Measurements from ENCODE around the gene SLC5A5.

Gene SLC5A5

DNA sequence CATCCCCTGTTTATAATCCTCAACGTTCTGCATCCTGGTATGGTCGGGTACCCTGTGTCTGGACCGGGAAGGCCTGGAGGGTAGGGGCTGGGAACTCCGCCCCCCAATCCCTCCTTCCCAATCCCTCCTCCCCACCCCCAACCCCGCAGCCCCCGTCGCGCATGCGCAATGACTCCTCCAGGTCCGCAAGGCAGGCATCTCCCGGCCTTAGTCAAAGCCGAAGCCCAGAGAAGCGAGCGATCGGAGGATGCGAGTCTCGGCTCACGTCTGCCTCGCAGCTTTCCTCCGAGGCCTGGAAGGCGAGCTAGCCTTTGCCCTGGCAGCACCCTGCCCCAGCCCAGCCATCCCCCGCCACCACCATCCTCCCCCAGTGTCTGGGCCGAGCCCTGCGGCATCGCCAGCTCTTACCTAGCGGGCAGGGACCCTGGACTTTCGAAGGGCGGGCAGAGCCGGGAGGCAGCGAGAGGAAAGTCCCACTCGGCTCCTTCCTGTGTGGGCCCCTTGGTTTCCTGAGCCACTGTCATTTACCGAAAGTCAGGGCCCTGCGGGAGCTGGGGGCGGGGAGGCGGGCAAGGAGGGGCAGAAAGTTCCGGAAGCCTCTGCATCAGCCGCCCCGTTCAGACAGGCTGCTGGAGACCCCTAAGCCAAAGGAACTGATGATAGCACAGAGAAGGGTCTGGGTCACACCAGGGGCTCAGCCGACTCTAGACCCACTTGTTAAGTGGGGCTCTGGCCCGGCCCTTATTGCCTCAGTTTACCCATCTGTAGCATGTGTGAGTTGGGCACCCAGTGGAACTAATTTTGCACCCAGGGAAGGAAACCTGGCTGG is 24.0 kb upstream of the SLC5A5 start, which contains the start of gene JAK3:
Gene JAK3 (minus strand): TSS at position 445 of the 829 bp plus-strand sequence. CDS start 3,565 bp downstream, outside the sequence.
- peak; percentile 77 for DNase-seq

DNA sequence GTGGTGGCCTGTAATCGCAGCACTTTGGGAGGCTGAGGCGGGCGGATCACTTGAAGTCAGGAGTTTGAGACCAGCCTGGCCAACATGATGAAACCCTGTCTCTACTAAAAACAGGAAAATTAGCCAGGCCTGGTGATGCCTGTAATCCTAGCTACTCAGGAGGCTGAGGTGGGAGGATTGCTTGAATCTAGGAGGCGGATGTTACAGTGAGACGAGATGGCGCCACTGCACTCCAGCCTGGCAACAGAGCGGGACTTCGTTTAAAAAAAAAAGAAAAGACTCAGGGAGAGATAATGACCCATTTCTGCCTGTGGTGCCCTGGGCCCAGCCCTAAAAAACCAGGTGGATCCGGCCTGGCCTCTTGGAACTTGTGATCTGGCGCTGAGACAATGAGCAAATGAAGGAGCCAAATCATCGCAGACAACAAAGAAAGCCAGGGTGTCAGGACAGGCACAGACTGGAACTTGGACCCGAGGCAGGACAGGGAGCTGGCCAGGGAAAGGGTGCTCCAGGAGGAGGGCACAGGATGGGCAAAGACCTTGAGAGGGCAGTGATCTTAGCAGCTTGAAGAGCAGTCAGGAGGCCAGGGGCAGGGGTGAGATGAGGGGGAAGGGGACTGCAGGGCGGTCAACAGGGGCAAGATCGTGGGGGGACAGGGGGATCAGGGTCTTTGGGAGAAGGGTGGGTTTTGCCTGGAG is 23.0 kb upstream of the SLC5A5 start:
- DNase-seq, result no peak

DNA sequence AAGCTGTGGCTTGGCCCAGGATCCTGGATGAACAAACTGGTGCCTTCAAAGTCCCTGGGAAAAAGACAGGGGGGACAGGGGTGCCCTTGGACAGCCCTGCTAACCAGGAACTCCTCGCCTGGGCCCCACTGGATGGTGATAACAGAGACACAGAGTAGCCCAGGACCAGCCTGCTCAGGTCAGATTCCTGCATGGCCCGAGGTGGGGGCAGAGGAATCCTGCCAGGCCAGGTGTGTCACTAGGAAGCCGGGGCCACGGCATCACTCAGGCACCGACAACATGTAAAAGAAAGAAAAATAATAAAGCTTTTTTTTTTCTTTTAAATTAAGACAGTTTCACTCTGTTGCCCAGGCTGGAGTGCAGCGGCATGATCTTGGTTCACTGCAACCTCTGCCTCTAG is 17.7 kb upstream of the SLC5A5 start:
- no peak for DNase-seq

DNA sequence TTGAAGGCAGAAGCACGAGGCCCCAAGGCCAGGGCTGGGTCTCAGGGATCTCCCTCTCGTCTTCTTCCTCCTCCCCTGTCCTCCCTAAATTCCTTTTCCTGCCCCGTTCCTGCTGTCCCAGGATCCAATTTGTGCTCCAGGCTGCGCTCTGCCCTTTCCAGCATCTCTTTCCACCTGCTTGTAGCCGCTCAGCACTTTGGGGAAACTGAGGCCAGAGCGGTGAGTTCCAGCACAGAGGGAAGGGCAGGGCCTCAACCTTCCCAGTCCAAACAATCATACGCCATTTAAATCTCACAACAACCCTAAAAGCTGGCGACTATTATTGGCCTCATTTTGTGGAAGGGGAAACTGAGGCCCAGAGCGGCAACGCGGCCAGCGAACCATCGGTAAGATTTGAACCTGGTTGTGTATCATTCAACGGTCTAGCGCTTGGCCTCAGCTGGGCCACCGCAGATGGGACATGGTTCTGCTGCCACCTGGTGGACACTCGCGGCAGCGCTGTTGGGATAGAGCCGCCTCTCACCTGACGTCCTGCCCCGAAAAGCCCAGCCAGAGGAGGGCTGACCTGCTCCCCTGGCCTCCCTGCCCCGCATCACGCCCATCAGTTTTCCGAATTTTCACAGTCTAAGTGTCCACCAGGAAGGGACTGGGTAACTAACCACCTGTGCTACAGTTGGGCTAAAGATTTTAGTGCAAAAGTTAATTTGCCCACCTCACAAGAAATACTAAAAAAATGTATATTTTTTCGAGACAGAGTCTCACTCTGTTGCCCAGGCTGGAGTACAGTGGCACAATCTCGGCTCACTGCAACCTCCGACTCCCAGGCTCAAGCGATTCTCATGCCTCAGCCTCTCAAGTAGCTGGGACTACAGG is 16.2 kb upstream of the SLC5A5 start:
- peak; percentile 59 for DNase-seq

DNA sequence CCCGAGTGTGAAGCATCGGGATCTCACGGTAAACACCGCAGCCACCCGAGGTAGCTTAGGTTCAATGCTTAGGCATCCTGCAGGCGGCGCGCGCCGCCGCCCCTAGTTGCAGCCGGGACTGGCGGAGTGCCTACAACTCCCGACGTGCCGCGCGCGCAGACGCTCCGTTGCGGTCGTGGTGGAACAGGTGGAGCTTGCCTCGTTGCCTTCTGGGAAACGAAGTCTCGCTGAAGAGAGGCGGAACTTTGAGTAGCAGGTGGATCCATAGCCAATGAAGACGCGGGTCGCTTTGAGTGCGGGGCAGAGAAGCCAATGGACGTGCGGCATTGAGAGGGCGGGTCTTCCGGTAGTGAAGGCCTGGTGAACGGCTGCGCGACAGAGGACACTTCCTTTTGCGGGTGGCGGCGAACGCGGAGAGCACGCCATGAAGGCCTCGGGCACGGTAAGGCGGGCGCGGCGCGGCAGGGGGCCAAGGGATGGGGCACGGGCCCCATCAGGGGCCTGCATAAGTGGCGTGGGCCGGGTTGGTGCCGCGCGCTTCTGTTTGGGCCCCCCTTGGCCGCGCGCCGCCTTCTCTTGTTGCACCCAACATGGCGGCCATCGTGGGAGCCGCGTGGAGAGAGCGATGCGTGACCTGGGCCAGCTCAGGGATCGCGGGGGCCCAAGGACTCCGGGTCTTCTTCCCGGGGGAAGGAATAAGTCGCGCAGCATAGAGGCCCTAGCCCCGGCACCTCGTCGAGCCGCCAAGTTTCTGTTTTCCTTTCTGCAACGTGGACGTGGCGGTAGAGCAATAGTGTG is 12.0 kb upstream of the SLC5A5 start, which contains the start of gene RPL18A:
Gene RPL18A (plus strand): TSS at position 378 of the 798 bp plus-strand sequence. CDS start 47 bp downstream, at position 425.
- peak; percentile 100 for DNase-seq

DNA sequence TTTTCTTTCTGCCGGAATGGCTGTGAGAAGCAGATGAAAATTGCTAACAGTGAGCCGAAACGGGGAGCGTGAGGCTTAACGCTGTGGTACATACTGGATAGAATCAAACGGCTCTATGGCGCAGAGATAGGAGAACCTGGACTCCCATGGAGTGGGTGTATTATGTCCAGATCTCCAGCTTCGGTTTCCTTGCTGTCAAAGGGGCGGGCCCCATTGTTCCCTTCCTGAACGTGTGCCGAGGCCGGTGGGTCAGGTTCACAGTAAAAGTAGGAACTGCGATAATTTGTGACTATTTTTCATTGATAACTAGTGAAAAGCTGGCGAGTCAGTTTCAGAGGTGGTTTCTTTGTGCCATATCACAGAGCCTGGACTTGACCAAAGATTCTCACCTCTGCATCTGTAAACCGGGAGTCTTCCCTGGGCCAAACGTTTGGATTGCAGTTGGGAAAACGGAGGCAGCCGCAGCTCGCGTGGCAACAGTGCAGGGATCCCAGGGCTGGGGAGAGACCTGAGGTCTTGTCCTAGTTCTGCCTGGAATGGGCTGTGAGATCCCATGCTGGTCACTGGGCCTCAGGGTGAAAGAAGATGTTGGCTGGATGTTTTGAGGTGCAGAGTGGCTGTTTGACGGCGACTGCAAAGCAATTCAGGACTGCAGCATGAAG is 11.3 kb upstream of the SLC5A5 start:
- DNase-seq, result no peak

DNA sequence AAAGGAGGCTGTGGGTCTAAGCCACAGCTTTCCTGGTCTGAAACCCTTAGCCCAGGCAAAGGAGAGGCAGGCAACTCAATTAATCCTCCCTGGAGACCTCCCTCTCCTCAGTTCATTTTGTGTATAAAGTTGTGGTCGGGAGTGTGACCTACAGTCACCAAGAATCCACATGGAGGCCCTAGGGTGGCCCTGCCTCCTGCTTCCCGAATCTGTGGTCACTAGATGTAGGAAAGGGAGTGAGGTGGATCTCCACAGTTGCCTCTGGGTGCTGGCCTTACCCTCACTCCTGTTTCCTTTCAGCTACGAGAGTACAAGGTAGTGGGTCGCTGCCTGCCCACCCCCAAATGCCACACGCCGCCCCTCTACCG is 10.8 kb upstream of the SLC5A5 start:
- peak; percentile 29 for DNase-seq

DNA sequence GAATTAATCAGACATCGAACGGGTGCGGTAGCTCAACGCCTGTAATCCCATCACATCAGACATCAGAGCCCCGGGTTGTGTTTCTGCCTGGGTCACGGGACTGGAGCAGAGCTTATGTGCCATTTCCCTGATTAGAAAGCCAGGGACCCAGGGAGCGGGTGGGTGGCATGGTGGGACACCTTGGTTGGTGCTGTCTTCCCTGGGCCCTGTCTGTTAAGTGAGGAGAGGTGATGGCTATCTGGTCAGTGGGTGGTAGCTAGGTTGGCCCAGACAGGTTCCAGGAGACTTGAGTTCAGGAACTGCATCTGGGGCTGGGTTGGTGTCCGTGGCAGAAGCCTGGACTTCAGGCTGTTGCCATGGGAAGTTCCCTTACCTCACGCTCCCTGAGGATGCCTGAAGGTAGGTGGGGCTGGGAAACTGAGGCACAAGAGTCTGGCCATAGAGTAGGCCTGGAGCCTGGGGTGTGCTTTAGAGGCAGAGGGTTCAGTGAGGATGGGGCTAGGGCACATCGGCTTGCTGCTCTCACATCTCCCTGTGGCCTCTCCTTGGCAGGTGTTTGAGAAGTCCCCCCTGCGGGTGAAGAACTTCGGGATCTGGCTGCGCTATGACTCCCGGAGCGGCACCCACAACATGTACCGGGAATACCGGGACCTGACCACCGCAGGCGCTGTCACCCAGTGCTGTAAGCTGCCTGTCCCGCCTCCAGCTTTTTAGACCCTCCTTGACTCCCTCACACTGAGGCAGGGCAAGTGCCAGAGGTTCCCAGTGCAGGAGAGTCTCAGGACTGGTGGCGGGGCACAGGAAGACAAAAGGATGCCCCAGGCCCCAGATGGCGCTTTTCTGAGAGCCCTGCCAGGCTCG is 10.0 kb upstream of the SLC5A5 start:
- no peak for DNase-seq

DNA sequence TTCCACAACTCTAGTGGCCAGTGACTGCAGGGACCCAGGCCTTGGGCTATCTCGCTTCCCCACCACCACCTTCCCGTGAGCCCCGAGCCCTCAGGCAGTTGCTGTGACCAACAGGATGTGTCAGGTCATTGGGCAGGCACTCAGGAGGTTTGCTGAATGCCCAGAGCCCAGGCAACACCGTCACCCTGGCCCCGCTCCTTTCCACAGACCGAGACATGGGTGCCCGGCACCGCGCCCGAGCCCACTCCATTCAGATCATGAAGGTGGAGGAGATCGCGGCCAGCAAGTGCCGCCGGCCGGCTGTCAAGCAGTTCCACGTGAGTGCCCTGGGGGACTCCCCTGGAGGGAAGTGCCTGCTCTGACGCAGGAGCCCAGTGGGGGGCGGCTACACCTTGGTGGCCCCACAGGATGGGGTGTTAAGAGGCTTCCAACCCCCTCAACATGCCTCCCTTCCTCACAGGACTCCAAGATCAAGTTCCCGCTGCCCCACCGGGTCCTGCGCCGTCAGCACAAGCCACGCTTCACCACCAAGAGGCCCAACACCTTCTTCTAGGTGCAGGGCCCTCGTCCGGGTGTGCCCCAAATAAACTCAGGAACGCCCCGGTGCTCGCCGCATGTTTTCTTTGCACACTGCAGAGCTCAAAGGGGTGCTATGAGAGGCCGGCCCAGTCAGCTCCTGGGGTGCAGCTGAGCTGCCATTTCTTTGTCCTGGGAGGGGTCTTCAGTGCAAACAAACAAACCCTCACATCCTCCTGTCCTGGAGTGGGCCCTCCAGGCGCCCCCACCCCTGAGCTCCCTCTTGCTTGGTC is 8.8 kb upstream of the SLC5A5 start:
- no peak for DNase-seq

DNA sequence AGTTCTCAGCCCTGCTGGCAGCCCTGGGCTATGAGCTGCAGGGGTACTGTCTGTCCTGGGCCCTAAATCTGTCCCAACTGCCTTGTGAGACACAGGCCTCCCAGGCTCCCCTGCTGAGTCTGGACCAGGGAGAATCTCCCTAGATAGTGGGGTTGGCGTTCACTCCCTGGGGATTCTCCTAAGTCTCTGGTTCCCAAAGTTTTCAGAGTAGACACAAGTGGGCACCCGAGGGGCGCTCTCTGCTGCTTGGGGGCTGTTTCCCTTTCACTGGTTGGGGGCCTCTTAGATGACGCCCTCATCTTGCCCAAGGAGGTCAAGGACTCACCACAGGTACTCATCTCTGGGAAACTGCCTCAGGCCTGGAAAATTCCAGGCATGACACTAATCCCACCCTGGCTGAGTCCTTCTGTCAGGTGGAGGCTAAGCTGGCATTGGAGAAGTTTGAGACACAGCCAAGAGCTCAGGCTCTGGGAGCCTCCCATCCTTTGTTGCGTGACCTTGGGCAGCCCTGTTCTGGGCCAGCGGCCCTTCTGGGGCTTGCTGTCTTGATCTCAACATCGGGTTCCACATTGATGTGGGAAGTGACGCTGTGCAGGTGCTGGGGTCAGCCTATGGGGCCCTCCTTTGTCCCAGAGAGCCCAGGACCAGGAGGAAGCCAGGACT is 8.1 kb upstream of the SLC5A5 start:
- DNase-seq, result no peak

DNA sequence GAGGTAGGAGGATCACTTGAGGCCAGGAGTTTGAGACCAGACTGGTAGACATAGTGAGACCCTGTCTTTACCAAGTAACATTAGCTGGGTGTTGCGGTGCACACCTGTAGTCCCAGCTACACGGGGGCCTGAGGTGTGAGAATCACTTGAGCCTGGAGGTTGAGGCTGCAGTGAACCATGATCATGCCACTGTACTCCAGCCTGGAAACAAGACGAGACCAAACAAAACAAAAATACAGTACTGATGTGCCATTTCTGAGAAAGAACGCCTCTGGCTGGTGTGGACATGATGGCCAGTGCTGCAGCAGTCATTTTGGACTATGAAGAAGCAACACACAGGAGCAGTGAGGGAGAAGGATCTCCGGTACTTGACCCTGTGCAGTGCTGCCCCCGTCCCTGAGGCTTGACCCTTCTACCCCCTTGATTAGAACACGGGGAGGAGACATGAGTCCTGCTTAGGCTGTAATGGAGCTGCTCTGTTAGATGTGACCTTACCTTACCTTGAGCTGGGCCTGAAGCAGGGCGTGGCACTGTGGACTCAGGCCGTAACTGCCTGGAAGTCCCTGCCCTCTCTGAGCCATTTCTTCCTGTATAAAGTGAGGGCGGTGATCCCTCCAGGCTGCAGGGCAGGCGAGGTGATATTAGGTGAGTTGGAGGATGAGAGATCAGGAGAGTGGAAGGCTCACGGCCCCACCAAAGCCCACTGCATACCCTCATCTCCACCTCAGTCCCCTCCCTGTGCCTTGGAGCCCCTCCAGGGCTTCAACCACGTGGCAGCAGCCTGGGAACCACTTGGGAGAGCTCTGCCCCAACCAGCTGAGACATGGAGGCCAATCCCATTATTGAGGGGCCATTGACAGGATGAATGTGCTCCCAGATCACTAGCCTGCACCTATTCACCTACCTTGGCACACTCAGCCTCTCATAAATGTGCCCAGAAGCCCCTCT is 6.1 kb upstream of the SLC5A5 start:
- DNase-seq, result no peak

DNA sequence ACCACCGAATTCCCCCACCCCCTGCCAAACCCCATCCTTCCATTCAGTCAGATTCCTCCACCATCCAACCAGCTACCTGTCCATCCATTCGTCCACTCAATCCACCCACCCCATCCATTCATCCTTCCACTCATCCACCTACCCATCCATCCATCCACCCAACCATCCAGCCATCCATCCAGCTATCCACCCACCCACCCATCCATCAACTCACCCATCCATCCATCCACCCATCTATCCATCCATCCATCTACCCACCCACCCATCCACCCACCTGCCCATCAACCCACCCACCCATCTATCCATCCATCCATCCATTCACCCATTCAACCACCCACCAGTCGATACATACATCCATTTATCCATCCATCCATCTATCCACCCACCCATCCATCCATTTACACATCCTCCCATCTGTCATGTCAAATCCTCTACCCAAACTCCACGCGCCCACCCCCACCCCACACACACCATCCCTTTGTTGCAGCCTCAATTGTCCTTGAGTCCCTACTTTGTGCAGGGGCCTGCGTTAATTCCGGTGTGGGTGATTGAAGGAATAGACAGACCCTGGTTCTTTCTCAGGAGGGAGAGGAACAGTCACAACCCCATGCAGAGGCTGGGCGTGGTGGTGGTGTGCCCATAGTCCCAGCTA is 5.3 kb upstream of the SLC5A5 start:
- no peak for DNase-seq

DNA sequence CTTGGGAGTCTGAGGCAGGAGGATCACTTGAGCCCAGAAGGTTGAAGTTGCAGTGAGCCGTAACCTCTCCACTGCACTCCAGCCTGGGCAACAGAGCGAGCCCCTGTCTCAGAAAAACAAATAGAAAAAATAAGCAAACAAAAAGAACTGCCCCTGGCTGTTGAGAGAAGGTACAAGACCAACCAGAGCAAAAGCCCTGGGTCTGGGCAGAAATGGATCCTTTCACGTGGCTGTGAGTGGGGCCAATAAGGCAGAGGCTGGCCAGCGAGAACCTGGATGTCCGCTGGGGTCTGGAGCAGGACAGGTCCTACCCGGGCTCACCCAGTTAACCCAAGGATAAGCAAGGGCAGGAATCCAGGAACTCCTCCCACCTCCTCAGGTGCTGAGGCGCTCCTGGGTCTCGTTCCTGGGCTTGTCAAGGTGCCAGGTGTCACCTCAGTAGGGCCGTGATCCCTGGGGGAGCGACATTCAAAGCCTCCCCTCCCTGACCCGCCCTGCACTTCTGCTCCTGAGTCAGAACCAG is 4.7 kb upstream of the SLC5A5 start:
- DNase-seq, result no peak

DNA sequence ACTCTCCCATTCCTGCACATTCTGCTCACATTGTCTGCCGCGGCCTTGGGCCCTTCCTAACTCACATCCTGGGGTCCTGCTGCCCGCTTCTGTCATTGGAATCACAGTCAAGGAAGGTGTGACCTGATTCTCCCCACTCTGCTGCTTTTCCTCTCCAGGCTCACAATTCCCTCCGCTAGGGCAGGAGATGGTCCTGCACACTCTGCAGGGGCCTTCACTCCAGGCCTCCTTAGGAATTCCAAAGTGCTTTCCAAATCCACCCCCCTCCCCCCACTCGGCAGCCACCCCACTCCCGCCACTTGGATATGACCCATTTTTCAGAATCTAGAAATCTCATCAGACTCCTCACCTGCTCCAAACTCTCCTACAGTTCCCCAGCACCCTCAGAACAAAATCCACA is 3.1 kb upstream of the SLC5A5 start:
- no peak for DNase-seq

DNA sequence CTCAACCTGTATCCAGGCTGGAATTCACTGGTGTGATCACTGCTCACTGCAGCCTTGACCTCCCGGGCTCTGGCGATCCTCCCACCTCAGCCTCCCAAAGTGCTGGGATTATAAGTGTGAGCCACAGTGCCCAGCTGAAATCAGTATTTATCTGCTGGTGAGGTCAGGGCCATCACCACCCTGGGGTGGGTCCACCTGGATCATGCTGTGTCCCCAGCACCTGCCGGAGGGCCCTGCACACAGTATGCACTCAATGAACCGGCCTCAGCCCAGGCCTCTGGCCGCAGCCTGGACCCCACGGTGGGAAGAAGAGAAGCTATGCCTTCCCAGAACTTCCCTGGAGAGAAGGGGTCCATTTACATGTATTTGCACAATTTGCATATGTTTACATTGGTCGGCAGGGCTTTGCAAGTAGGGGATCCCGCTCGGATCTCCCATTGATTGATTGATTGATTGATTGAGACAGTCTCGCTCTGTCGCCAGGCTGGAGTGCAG is 2.6 kb upstream of the SLC5A5 start:
- DNase-seq, result no peak

DNA sequence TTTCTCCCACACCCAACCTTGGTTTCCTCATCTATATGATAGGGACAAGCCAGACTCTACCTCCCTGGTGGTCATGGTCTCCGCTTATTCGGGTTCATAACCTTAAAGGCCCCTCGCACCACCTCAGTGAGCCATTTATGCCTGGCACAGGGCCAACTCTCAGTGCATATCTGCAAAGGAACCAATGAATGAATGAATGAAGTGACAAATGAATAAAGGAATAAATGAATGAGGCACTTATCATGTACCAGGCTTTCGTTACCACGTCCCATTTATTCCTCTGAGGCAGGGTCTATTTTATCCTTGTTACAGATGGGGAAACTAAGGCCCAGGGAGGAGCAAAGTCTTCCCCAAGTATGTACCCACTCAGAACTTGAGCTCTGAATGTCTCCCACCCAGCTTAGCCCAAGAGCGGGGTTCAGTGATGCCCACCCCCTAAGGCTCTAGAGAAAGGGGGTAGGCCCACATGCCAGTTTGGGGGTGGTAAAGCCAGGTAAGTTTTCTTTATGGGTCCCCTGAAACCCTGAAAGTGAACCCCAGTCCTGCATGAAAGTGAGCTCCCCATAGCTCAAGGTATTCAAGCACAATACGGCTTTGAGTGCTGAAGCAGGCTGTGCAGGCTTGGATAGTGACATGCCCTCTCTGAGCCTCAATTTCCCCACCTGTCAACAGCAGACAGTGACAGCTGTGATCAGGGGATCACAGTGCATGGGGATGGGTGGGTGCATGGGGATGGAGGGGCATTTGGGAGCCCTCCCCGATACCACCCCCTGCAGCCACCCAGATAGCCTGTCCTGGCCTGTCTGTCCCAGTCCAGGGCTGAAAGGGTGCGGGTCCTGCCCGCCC is 490 bp upstream of the SLC5A5 start:
- DNase-seq, result no peak
